Neural progenitor cell (in vitro differentiated cells): ENCODE results near the gene FBXL19. TPM values are rescaled to one million over a fixed set of nuclear protein-coding genes. Genes with fewer than 3 reads are reported as not detected.

Experiments used
- DNase-seq: peaks from one replicate; pipeline ENCODE4 v3.0.0-alpha.2; 2016; ENCODE audit warnings: low spot score
- H2AFZ ChIP-seq: fragments of 200-600 bp; sonication (generic); replicated peaks from 2 replicates; pipeline ENCODE4 v1.6.1; 2016; ENCODE audit warnings: antibody characterized with exemption
- H3F3A ChIP-seq: fragments of 200-600 bp; sonication (generic); 2 replicates; pipeline ENCODE4 v1.6.1; 2016; ENCODE audit warnings: antibody characterized with exemption, low read depth
- H3K27ac ChIP-seq: fragments of 200-600 bp; sonication (generic); 2 replicates; pipeline ENCODE4 v1.5.1; 2016; ENCODE audit warnings: mild to moderate bottlenecking
- H3K27me3 ChIP-seq: fragments of 200-600 bp; sonication (generic); 2 replicates; pipeline ENCODE4 v1.6.1; 2016; ENCODE audit warnings: mild to moderate bottlenecking, moderate library complexity
- H3K36me3 ChIP-seq: fragments of 200-600 bp; sonication (generic); 2 replicates; pipeline ENCODE4 v1.5.1; 2016
- H3K4me1 ChIP-seq: fragments of 200-600 bp; sonication (generic); 2 replicates; pipeline ENCODE4 v1.6.1; 2016; ENCODE audit warnings: mixed run types
- H3K4me2 ChIP-seq: fragments of 200-600 bp; sonication (generic); 2 replicates; pipeline ENCODE4 v1.6.1; 2016
- H3K4me3 ChIP-seq: fragments of 200-600 bp; sonication (generic); 2 replicates; pipeline ENCODE4 v1.5.1; 2016
- H3K79me2 ChIP-seq: fragments of 200-600 bp; sonication (generic); 2 replicates; pipeline ENCODE4 v1.6.1; 2016; ENCODE audit warnings: low read depth
- H3K9ac ChIP-seq: fragments of 200-600 bp; sonication (generic); 2 replicates; pipeline ENCODE4 v1.6.1; 2016
- H3K9me3 ChIP-seq: fragments of 200-600 bp; sonication (generic); 2 replicates; pipeline ENCODE4 v1.5.1; 2016; ENCODE audit warnings: low read depth
- H4K20me1 ChIP-seq: fragments of 200-600 bp; sonication (generic); 2 replicates; pipeline ENCODE4 v1.6.1; 2016; ENCODE audit warnings: low read depth
- H3K27ac Mint-ChIP-seq: 3 replicates; pipeline ENCODE4 v1.8.0; 2021; ENCODE audit warnings: mixed read lengths
- H3K27me3 Mint-ChIP-seq: 2 replicates; pipeline ENCODE4 v1.8.0; 2022; ENCODE audit warnings: low read depth, mild to moderate bottlenecking, inconsistent platforms, moderate library complexity, mixed read lengths; ENCODE audit not compliant: insufficient read depth
- H3K36me3 Mint-ChIP-seq: 3 replicates; pipeline ENCODE4 v1.8.0; 2021; ENCODE audit warnings: mixed read lengths
- H3K4me1 Mint-ChIP-seq: 3 replicates; pipeline ENCODE4 v1.8.0; 2021; ENCODE audit warnings: mixed read lengths
- H3K4me3 Mint-ChIP-seq: 3 replicates; pipeline ENCODE4 v1.8.0; 2021; ENCODE audit warnings: mild to moderate bottlenecking, moderate library complexity, mixed read lengths
- H3K9me3 Mint-ChIP-seq: 3 replicates; pipeline ENCODE4 v1.8.0; 2020; ENCODE audit warnings: mixed read lengths
- CTCF ChIP-seq: fragments of 200-600 bp; sonication (generic); IDR thresholded peaks from 2 replicates; pipeline ENCODE4 v1.5.1; 2017; ENCODE audit warnings: antibody characterized with exemption, mild to moderate bottlenecking
- EZH2 ChIP-seq: fragments of 200-600 bp; sonication (generic); IDR thresholded peaks from 2 replicates; pipeline ENCODE4 v1.6.1; 2017; ENCODE audit warnings: antibody characterized with exemption, mild to moderate bottlenecking, moderate library complexity
- EZH2phosphoT487 ChIP-seq: fragments of 200-600 bp; sonication (generic); IDR thresholded peaks from 2 replicates; pipeline ENCODE4 v1.6.1; 2017; ENCODE audit warnings: antibody characterized with exemption
- total RNA-seq: library from RNA; depleted of rRNA; stranded (reverse); fragments of >200 nt; gene quantifications from 2 replicates; pipeline ENCODE4 v1.2.3, GENCODE V29; 2015; ENCODE audit warnings: low replicate concordance

FBXL19 gene
- total RNA-seq, 1 donor from 2014 or later, result 9.2 TPM

- Histone ChIP-seq H3K9me3 (no peaks in the 10 kb centered on the region), H4K20me1 (no peaks in the 10 kb centered on the region), H3K4me1 (peaks cover 12% of the 10 kb centered on the region), H3F3A (peaks cover 23% of the 10 kb centered on the region), H3K27ac (peak overlapping the region; percentile 82), H3K9ac (peak overlapping the region; percentile 85), H3K4me2 (peak overlapping the region; percentile 95), H3K79me2 (peaks cover 30% of the 10 kb centered on the region), H3K36me3 (no peaks in the 10 kb centered on the region), H3K27me3 (no peaks in the 10 kb centered on the region), H3K4me3 (peak overlapping the region; percentile 85), H2AFZ (no peak overlapping the region)
- no peak for TF ChIP-seq EZH2
- TF ChIP-seq CTCF, result no peak
- no peak for TF ChIP-seq EZH2phosphoT487
- Mint-ChIP-seq H3K36me3 (peaks cover 10% of the 10 kb centered on the region), H3K4me1 (peaks cover 26% of the 10 kb centered on the region), H3K27ac (peak overlapping the region; percentile 100), H3K27me3 (peaks cover 7% of the 10 kb centered on the region), H3K9me3 (no peaks in the 10 kb centered on the region), H3K4me3 (peak overlapping the region; percentile 96)
- peak; percentile 31 for DNase-seq
Observed at GRCh38 chr16:30875871-30876801, 47.2 kb upstream of the FBXL19 start.

DNA sequence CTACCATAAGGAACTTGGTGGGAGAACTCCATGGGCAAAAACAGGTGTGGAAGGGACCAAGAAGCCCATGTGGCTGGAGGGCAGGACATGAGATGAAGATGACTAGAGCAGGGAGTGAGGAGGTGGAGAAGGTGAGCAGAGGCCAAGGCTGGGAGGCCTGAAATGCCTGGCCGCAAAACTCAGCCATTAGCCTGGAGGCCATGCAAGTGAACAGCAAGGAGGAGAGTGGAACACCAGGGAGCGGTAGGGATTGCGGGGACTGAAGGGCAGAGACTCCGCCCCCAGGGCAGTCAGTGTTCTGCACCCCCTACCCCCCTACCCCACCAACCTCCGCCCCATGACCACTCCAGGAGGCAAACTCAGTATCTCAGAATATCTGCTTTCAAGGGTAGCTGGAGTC is 46.5 kb upstream of the FBXL19 start:
- Histone ChIP-seq H3K9ac (peak overlapping the region; percentile 85), H3K4me2 (peak overlapping the region; percentile 95), H3K36me3 (no peaks in the 10 kb centered on the region), H3F3A (peaks cover 23% of the 10 kb centered on the region), H4K20me1 (no peaks in the 10 kb centered on the region), H3K9me3 (no peaks in the 10 kb centered on the region), H3K79me2 (peaks cover 30% of the 10 kb centered on the region), H3K4me1 (peaks cover 12% of the 10 kb centered on the region), H3K27me3 (no peaks in the 10 kb centered on the region), H2AFZ (no peak overlapping the region), H3K4me3 (peak overlapping the region; percentile 85), H3K27ac (no peak overlapping the region)
- DNase-seq, result peak; percentile 38
- no peak for TF ChIP-seq EZH2
- no peak for TF ChIP-seq CTCF
- TF ChIP-seq EZH2phosphoT487, result no peak
- Mint-ChIP-seq H3K27ac (peak overlapping the region; percentile 100), H3K27me3 (peaks cover 7% of the 10 kb centered on the region), H3K4me1 (peaks cover 33% of the 10 kb centered on the region), H3K36me3 (peaks cover 10% of the 10 kb centered on the region), H3K4me3 (peak overlapping the region; percentile 96), H3K9me3 (no peaks in the 10 kb centered on the region)

DNA sequence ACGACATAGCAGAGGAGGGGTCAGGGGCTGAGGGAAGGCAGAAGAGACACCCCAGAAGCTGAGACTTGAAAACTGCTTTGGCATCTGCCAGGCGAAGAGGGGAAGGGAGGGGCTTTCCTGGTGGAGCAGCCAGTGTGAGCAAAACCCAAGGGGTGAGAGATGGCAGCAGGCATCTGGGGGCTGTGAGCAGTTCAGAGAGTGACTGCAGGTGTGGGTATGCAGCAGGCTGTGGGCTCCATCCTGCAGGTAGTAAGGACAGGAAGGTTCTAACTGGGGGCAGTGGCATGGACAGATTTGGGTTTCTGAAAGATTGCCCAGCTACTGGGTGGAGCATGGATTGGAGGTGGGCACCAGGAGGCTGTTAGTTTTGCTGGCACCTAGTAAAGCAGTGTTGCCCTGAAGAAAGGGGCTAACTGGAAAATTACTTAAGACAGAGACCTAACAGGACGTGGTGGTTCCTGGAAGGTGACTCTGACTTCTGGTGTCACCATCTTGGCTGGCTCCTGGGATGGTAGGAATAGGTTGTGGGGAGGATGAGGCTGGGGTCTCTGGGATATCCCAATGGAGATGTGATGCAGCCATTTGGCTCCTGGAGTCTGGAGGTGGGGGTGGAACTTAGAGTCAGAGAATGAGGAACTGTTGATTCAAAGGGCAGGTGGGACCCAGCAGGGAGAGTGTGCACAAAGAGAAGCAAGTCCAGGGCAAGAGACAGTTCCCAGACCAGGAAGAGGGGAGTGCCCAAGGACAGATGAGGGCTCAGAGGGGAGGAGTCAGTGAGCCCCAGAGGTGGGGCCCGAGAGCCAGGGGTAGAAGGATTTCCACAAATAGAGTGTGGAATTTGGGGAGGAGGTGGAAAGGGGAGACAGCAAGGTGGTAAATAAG is 40.7 kb upstream of the FBXL19 start:
- peaks cover 23% of the 10 kb centered on the region for H3K4me1 Mint-ChIP-seq
- no peak overlapping the region for H3K27ac ChIP-seq
- no peak overlapping the region for H3K9ac ChIP-seq
- no peaks in the 10 kb centered on the region for H3K4me1 ChIP-seq
- no peaks in the 10 kb centered on the region for H4K20me1 ChIP-seq
- peak overlapping the region; percentile 88 for H3K27ac Mint-ChIP-seq
- H3F3A ChIP-seq, result no peaks in the 10 kb centered on the region
- no peaks in the 10 kb centered on the region for H3K27me3 ChIP-seq
- TF ChIP-seq EZH2, result no peak
- TF ChIP-seq CTCF, result no peak
- no peak for TF ChIP-seq EZH2phosphoT487
- H3K9me3 ChIP-seq, result no peaks in the 10 kb centered on the region
- H3K79me2 ChIP-seq, result peaks cover 4% of the 10 kb centered on the region
- no peak overlapping the region for H3K4me2 ChIP-seq
- peak overlapping the region; percentile 71 for H3K4me3 Mint-ChIP-seq
- no peaks in the 10 kb centered on the region for H3K9me3 Mint-ChIP-seq
- H2AFZ ChIP-seq, result no peak overlapping the region
- no peak overlapping the region for H3K4me3 ChIP-seq
- H3K27me3 Mint-ChIP-seq, result peaks cover 9% of the 10 kb centered on the region
- H3K36me3 Mint-ChIP-seq, result peaks cover 15% of the 10 kb centered on the region
- DNase-seq, result no peak
- H3K36me3 ChIP-seq, result no peaks in the 10 kb centered on the region
